Neural progenitor cell (in vitro differentiated cells): ENCODE results near the gene YDJC. TPM values are rescaled to one million over a fixed set of nuclear protein-coding genes. Genes with fewer than 3 reads are reported as not detected.
"Not testable (repeated sequence)": the region's sequence is repeated elsewhere in the genome, so short reads cannot be mapped to it uniquely, and the experiment has no call there.

Experiments used
- DNase-seq: peaks from one replicate; pipeline ENCODE4 v3.0.0-alpha.2; 2016; ENCODE audit warnings: low spot score
- H2AFZ ChIP-seq: fragments of 200-600 bp; sonication (generic); replicated peaks from 2 replicates; pipeline ENCODE4 v1.6.1; 2016; ENCODE audit warnings: antibody characterized with exemption
- H3F3A ChIP-seq: fragments of 200-600 bp; sonication (generic); 2 replicates; pipeline ENCODE4 v1.6.1; 2016; ENCODE audit warnings: antibody characterized with exemption, low read depth
- H3K27ac ChIP-seq: fragments of 200-600 bp; sonication (generic); 2 replicates; pipeline ENCODE4 v1.5.1; 2016; ENCODE audit warnings: mild to moderate bottlenecking
- H3K27me3 ChIP-seq: fragments of 200-600 bp; sonication (generic); 2 replicates; pipeline ENCODE4 v1.6.1; 2016; ENCODE audit warnings: mild to moderate bottlenecking, moderate library complexity
- H3K36me3 ChIP-seq: fragments of 200-600 bp; sonication (generic); 2 replicates; pipeline ENCODE4 v1.5.1; 2016
- H3K4me1 ChIP-seq: fragments of 200-600 bp; sonication (generic); 2 replicates; pipeline ENCODE4 v1.6.1; 2016; ENCODE audit warnings: mixed run types
- H3K4me2 ChIP-seq: fragments of 200-600 bp; sonication (generic); 2 replicates; pipeline ENCODE4 v1.6.1; 2016
- H3K4me3 ChIP-seq: fragments of 200-600 bp; sonication (generic); 2 replicates; pipeline ENCODE4 v1.5.1; 2016
- H3K79me2 ChIP-seq: fragments of 200-600 bp; sonication (generic); 2 replicates; pipeline ENCODE4 v1.6.1; 2016; ENCODE audit warnings: low read depth
- H3K9ac ChIP-seq: fragments of 200-600 bp; sonication (generic); 2 replicates; pipeline ENCODE4 v1.6.1; 2016
- H3K9me3 ChIP-seq: fragments of 200-600 bp; sonication (generic); 2 replicates; pipeline ENCODE4 v1.5.1; 2016; ENCODE audit warnings: low read depth
- H4K20me1 ChIP-seq: fragments of 200-600 bp; sonication (generic); 2 replicates; pipeline ENCODE4 v1.6.1; 2016; ENCODE audit warnings: low read depth
- H3K27ac Mint-ChIP-seq: 3 replicates; pipeline ENCODE4 v1.8.0; 2021; ENCODE audit warnings: mixed read lengths
- H3K27me3 Mint-ChIP-seq: 2 replicates; pipeline ENCODE4 v1.8.0; 2022; ENCODE audit warnings: low read depth, mild to moderate bottlenecking, inconsistent platforms, moderate library complexity, mixed read lengths; ENCODE audit not compliant: insufficient read depth
- H3K36me3 Mint-ChIP-seq: 3 replicates; pipeline ENCODE4 v1.8.0; 2021; ENCODE audit warnings: mixed read lengths
- H3K4me1 Mint-ChIP-seq: 3 replicates; pipeline ENCODE4 v1.8.0; 2021; ENCODE audit warnings: mixed read lengths
- H3K4me3 Mint-ChIP-seq: 3 replicates; pipeline ENCODE4 v1.8.0; 2021; ENCODE audit warnings: mild to moderate bottlenecking, moderate library complexity, mixed read lengths
- H3K9me3 Mint-ChIP-seq: 3 replicates; pipeline ENCODE4 v1.8.0; 2020; ENCODE audit warnings: mixed read lengths
- EZH2 ChIP-seq: fragments of 200-600 bp; sonication (generic); IDR thresholded peaks from 2 replicates; pipeline ENCODE4 v1.6.1; 2017; ENCODE audit warnings: antibody characterized with exemption, mild to moderate bottlenecking, moderate library complexity
- EZH2phosphoT487 ChIP-seq: fragments of 200-600 bp; sonication (generic); IDR thresholded peaks from 2 replicates; pipeline ENCODE4 v1.6.1; 2017; ENCODE audit warnings: antibody characterized with exemption
- total RNA-seq: library from RNA; depleted of rRNA; stranded (reverse); fragments of >200 nt; gene quantifications from 2 replicates; pipeline ENCODE4 v1.2.3, GENCODE V29; 2015; ENCODE audit warnings: low replicate concordance
- TF ChIP-seq, protein P1 (sequence below): fragments of 200-600 bp; sonication (generic); IDR thresholded peaks from 2 replicates; pipeline ENCODE4 v1.5.1; 2017; ENCODE audit warnings: antibody characterized with exemption, mild to moderate bottlenecking

The YDJC gene
- total RNA-seq, 1 donor from 2014 or later, result 4.8 TPM

- TF ChIP-seq EZH2 (no peak), EZH2phosphoT487 (no peak)
- TF ChIP-seq, protein P1, sequence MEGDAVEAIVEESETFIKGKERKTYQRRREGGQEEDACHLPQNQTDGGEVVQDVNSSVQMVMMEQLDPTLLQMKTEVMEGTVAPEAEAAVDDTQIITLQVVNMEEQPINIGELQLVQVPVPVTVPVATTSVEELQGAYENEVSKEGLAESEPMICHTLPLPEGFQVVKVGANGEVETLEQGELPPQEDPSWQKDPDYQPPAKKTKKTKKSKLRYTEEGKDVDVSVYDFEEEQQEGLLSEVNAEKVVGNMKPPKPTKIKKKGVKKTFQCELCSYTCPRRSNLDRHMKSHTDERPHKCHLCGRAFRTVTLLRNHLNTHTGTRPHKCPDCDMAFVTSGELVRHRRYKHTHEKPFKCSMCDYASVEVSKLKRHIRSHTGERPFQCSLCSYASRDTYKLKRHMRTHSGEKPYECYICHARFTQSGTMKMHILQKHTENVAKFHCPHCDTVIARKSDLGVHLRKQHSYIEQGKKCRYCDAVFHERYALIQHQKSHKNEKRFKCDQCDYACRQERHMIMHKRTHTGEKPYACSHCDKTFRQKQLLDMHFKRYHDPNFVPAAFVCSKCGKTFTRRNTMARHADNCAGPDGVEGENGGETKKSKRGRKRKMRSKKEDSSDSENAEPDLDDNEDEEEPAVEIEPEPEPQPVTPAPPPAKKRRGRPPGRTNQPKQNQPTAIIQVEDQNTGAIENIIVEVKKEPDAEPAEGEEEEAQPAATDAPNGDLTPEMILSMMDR, result no peak
- Histone ChIP-seq H3K9me3 (no peaks in the 10 kb centered on the region), H2AFZ (no peak overlapping the region), H4K20me1 (peaks cover 92% of the 10 kb centered on the region), H3K27ac (no peak overlapping the region), H3F3A (peaks cover 25% of the 10 kb centered on the region), H3K36me3 (no peaks in the 10 kb centered on the region), H3K79me2 (peaks cover 44% of the 10 kb centered on the region), H3K4me1 (peaks cover 3% of the 10 kb centered on the region), H3K4me3 (no peak overlapping the region), H3K4me2 (no peak overlapping the region), H3K9ac (no peak overlapping the region), H3K27me3 (no peaks in the 10 kb centered on the region)
- no peaks in the 10 kb centered on the region for H3K9me3 Mint-ChIP-seq
- peaks cover 5% of the 10 kb centered on the region for H3K36me3 Mint-ChIP-seq
- peak overlapping the region; percentile 78 for H3K27ac Mint-ChIP-seq
- no peak for DNase-seq
- H3K4me1 Mint-ChIP-seq, result peaks cover 28% of the 10 kb centered on the region
- peak overlapping the region; percentile 54 for H3K4me3 Mint-ChIP-seq
- H3K27me3 Mint-ChIP-seq, result peaks cover 11% of the 10 kb centered on the region
Observed at GRCh38 chr22:21622011-21622918, 7.6 kb downstream of the YDJC start.

- Histone ChIP-seq H3K4me2 (no peak overlapping the region), H2AFZ (no peak overlapping the region), H3K79me2 (peaks cover 51% of the 10 kb centered on the region), H3K27me3 (no peaks in the 10 kb centered on the region), H4K20me1 (peaks cover 94% of the 10 kb centered on the region), H3K9me3 (no peaks in the 10 kb centered on the region), H3K36me3 (no peaks in the 10 kb centered on the region), H3K9ac (no peak overlapping the region), H3K4me3 (no peak overlapping the region), H3F3A (peaks cover 18% of the 10 kb centered on the region), H3K27ac (no peak overlapping the region), H3K4me1 (peaks cover 3% of the 10 kb centered on the region)
- DNase-seq, result no peak
- H3K4me1 Mint-ChIP-seq, result peaks cover 28% of the 10 kb centered on the region
- H3K27ac Mint-ChIP-seq, result no peak overlapping the region
- H3K4me3 Mint-ChIP-seq, result no peak overlapping the region
- H3K9me3 Mint-ChIP-seq, result no peaks in the 10 kb centered on the region
- peaks cover 3% of the 10 kb centered on the region for H3K27me3 Mint-ChIP-seq
- TF ChIP-seq EZH2 (no peak), EZH2phosphoT487 (no peak)
- TF ChIP-seq, protein P1, result no peak
- H3K36me3 Mint-ChIP-seq, result peaks cover 4% of the 10 kb centered on the region
Observed at GRCh38 chr22:21621025-21621424, 8.8 kb downstream of the YDJC start.

DNA sequence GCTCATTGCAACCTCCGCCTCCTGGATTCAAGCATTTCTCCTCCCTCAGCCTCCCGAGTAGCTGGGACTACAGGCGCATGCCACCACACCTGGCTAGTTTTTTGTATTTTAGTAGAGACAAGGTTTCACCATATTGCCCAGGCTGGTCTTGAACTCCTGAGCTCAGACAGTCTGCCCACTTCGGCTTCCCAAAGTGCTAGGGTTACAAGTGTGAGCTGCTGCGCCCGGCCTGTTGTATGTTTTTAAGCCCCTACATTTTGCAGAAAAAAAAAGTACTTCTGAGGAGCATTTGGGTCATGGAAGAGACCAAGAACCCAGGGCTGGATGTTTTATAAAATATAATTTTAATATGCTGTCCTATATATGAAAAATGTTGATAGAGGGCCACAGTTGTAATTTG lies 12.5 kb downstream of the YDJC start:
- peaks cover 17% of the 10 kb centered on the region for H3K36me3 Mint-ChIP-seq
- DNase-seq, H3K9me3 ChIP-seq, H3K27ac Mint-ChIP-seq, H3K4me2 ChIP-seq, H3K36me3 ChIP-seq, H3K4me1 ChIP-seq, H3F3A ChIP-seq, H3K4me3 ChIP-seq, H3K4me3 Mint-ChIP-seq, H3K27me3 Mint-ChIP-seq, H3K9me3 Mint-ChIP-seq, H3K27me3 ChIP-seq, H3K27ac ChIP-seq, H2AFZ ChIP-seq, H3K9ac ChIP-seq: not testable (repeated sequence)
- H3K79me2 ChIP-seq, result peaks cover 82% of the 10 kb centered on the region
- peaks cover 19% of the 10 kb centered on the region for H3K4me1 Mint-ChIP-seq
- H4K20me1 ChIP-seq, result peaks cover 87% of the 10 kb centered on the region

DNA sequence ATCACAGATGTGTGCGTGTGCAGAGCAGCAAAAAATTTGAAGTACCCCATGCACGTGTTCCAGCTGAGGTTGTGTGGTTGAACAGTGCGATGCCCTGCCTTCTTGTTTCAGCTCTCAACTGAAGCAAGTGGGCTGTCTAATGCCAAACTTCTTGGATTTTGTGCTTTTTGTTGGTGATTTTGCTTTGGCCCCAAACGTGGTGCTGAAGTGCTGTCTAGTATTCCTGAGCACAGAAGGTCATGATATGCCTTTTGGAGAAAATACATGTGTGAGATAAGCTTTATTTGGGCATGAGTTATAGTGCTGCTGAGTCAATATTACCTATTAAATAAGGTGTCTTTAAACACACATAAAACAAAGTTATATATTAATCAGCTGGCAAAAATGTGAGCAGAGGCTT lies 14.1 kb downstream of the YDJC start:
- H3K27ac ChIP-seq, result no peak overlapping the region
- H3K36me3 ChIP-seq, result no peaks in the 10 kb centered on the region
- Mint-ChIP-seq H3K4me3 (no peak overlapping the region), H3K36me3 (peaks cover 21% of the 10 kb centered on the region), H3K27me3 (peaks cover 6% of the 10 kb centered on the region), H3K27ac (no peak overlapping the region), H3K4me1 (peaks cover 8% of the 10 kb centered on the region), H3K9me3 (no peaks in the 10 kb centered on the region)
- no peak overlapping the region for H2AFZ ChIP-seq
- H3K4me1 ChIP-seq, result peaks cover 1% of the 10 kb centered on the region
- H3K9ac ChIP-seq, result no peak overlapping the region
- H3K4me2 ChIP-seq, result no peak overlapping the region
- no peak for TF ChIP-seq EZH2
- no peak for TF ChIP-seq EZH2phosphoT487
- TF ChIP-seq, protein P1, result no peak
- no peaks in the 10 kb centered on the region for H3F3A ChIP-seq
- no peaks in the 10 kb centered on the region for H3K9me3 ChIP-seq
- DNase-seq, result no peak
- H3K27me3 ChIP-seq, result no peaks in the 10 kb centered on the region
- H3K4me3 ChIP-seq, result no peak overlapping the region
- peaks cover 83% of the 10 kb centered on the region for H3K79me2 ChIP-seq
- peaks cover 86% of the 10 kb centered on the region for H4K20me1 ChIP-seq
